Spinal cord (tissue), 10 donors: ENCODE data around the gene TOPORS. TPM values are rescaled to one million over a fixed set of nuclear protein-coding genes. Genes with fewer than 3 reads are reported as not detected.
A peak's percentile ranks its signal among the peaks of the same experiment; 100 is the strongest.
"Not testable (repeated sequence)": the region's sequence is repeated elsewhere in the genome, so short reads cannot be mapped to it uniquely, and the experiment has no call there.

Experiments used
- DNase-seq, 6 donors: peaks; one replicate each; pipeline versions ENCODE4 v3.0.0 to v3.0.0-alpha.2; 2013 to 2015; ENCODE audit warnings: low spot score in 6 of 6, low read depth in 4 of 6
- H3K27ac ChIP-seq: one replicate; pipeline ENCODE4 v1.5.1; 2013; ENCODE audit warnings: low read depth, low read length, control low read depth
- H3K27me3 ChIP-seq: one replicate; pipeline ENCODE4 v1.6.1; 2013; ENCODE audit warnings: low read length; ENCODE audit not compliant: control insufficient read depth, insufficient read depth
- H3K36me3 ChIP-seq: one replicate; pipeline ENCODE4 v1.6.1; 2013; ENCODE audit warnings: low read length; ENCODE audit not compliant: control insufficient read depth, insufficient read depth
- H3K4me1 ChIP-seq: one replicate; pipeline ENCODE4 v1.6.1; 2013; ENCODE audit warnings: low read length; ENCODE audit not compliant: control insufficient read depth, insufficient read depth
- H3K4me3 ChIP-seq: one replicate; pipeline ENCODE4 v1.5.1; 2013; ENCODE audit warnings: low read depth, low read length, control low read depth
- H3K9me3 ChIP-seq: one replicate; pipeline ENCODE4 v1.6.1; 2013; ENCODE audit warnings: low read length; ENCODE audit not compliant: control insufficient read depth, insufficient read depth
- whole genome bisulfite sequencing: methylation state at CpG from one replicate; pipeline ENCODE4 v1.1.5; 2013; ENCODE audit warnings: missing lambda C conversion rate; ENCODE audit not compliant: insufficient coverage; 5-methylcytosine and 5-hydroxymethylcytosine counted together
- polyA plus RNA-seq, 2 donors: library from polyadenylated mRNA; unstranded; fragments of 120-200 nt; gene quantifications; one replicate each; pipeline ENCODE4 v1.2.1, GENCODE V29; 2013; ENCODE audit not compliant: insufficient read length in 2 of 2
- total RNA-seq, 2 donors: library from RNA; depleted of rRNA in 1 of 2; stranded (reverse); fragments of 120-200 nt in 1 of 2; fragments of >200 nt in 1 of 2; gene quantifications; one replicate each; pipeline versions ENCODE4 v1.2.3 to v1.2.4, GENCODE V29; 2013 to 2014
- donor health status: healthy.

TOPORS gene
- total and polyA plus RNA-seq, 4 donors, result 17.1 to 42.3 (median 26.6) TPM

DNA sequence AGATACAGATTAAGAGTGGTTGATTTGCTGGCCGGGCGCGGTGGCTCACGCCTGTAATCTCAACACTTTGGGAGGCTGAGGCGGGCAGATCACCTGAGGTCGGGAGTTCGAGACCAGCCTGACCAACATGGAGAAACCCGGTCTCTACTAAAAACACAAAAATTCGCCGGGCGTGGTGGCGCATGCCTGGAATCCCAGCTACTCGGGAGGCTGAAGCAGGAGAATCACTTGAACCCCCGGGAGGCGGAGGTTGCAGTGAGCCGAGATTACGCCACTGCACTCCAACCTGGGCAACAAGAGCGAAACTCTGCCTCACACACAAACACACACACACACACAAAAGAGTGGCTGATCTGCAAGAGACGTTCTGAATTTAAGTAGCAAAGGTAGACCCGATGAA lies 4.2 kb downstream of the TOPORS start:
- 100% methylated on average over 14 of the region's 20 CpGs for WGBS

DNA sequence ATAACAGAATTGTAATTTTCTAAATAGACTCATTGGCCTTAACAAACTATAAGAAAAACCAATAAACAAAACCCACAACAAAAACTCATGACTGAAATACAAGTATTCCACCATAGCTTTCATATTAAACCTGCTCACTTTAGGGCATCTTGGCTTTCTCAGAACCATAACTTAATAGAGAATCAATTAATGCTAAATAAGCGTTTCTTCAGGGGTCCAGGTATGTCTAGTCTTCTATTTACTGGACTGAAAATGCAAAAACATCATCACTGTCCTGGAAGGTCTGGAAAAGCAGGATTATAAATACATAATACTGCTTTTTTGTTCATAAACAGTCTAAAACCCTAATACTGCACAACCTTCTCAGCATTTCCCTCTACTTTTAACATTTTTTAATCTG lies 6.5 kb downstream of the TOPORS start:
- H3K4me1 ChIP-seq, result peaks cover 6% of the 10 kb centered on the region
- H3K36me3 ChIP-seq, result peaks cover 5% of the 10 kb centered on the region
- H3K27me3 ChIP-seq, result no peaks in the 10 kb centered on the region
- no peak overlapping the region for H3K4me3 ChIP-seq
- H3K27ac ChIP-seq, result no peak overlapping the region
- H3K9me3 ChIP-seq, result no peaks in the 10 kb centered on the region
- no peak for DNase-seq
- WGBS, result no CpG with 5 or more reads among the region's 1 CpG

More for the DNA sequence above, 4.2 kb downstream of the TOPORS start:
- not testable (repeated sequence) for H3K4me1 ChIP-seq, H3K36me3 ChIP-seq, H3K9me3 ChIP-seq, DNase-seq, H3K27me3 ChIP-seq, H3K4me3 ChIP-seq, H3K27ac ChIP-seq

DNA sequence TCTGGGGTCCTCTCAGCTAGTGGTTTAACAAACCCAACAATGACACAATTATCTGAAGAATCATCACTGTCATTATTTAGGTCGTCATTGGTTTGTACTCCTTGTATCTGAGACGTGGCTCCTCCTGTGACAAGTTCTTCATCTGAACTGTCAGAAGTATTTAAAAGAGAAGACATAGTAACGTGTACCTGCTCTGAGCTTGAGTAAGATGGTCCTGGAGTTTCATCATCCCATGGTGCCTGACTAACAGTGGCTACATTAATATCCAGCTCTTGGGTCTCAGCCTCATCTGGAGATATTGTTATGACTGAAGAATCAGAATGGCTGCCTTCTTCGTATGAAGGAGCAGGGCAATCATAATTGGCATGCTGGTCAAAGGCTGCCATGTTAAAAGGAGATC lies 9.3 kb downstream of the TOPORS start:
- peaks cover 10% of the 10 kb centered on the region for H3K36me3 ChIP-seq
- H3K4me3 ChIP-seq, result no peak overlapping the region
- no peak for DNase-seq
- 89% methylated on average over 2 of the region's 4 CpGs for WGBS
- H3K9me3 ChIP-seq, result no peaks in the 10 kb centered on the region
- no peak overlapping the region for H3K27ac ChIP-seq
- H3K27me3 ChIP-seq, result no peaks in the 10 kb centered on the region
- peaks cover 2% of the 10 kb centered on the region for H3K4me1 ChIP-seq

DNA sequence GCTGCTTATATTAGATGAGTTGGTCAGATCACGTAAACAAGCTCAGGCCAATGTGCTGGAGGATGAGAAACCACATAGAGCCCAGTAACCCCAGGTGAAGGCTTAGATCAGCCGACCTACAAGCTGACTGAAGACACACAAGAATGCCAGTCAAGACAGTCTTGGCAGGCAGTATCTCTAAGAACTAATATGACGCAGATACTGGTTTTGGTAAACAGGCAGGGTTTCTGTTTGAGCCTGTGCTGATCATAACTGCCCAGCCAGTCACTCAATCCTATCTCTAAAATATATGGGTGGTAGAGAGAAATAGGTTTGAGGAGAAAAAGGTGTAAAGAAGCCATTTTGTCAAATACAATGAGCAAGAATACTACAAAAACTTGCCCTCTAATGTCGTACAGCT lies 18.6 kb downstream of the TOPORS start:
- no peak for DNase-seq
- Histone ChIP-seq H3K36me3 (no peaks in the 10 kb centered on the region), H3K27me3 (no peaks in the 10 kb centered on the region), H3K4me1 (no peaks in the 10 kb centered on the region), H3K9me3 (no peaks in the 10 kb centered on the region), H3K4me3 (no peak overlapping the region), H3K27ac (no peak overlapping the region)
- 91% methylated on average over 3 of the region's 4 CpGs for WGBS

DNA sequence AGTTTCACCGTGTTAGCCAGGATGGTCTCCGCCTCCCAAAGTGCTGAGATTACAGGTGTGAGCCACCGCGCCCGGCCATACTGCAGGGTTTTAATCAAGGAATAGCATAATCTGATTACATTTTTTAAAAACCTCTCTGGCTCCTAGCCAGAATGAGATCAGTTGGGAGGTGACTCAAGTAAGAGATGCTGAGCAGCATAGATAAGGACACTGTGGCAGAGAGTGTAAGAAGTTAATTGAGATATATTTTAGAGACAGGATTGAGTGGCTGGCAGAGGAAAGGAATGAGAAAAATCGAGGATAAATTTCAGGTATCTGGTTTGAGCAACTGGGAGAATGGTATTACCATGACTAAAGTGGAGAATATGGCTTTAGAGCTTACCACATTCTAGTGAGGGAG lies 19.1 kb downstream of the TOPORS start:
- Histone ChIP-seq H3K27me3 (no peaks in the 10 kb centered on the region), H3K36me3 (no peaks in the 10 kb centered on the region), H3K4me1 (no peaks in the 10 kb centered on the region), H3K27ac (no peak overlapping the region), H3K9me3 (no peaks in the 10 kb centered on the region), H3K4me3 (no peak overlapping the region)
- DNase-seq, result no peak
- WGBS, result 97% methylated on average over 2 of the region's 6 CpGs

DNA sequence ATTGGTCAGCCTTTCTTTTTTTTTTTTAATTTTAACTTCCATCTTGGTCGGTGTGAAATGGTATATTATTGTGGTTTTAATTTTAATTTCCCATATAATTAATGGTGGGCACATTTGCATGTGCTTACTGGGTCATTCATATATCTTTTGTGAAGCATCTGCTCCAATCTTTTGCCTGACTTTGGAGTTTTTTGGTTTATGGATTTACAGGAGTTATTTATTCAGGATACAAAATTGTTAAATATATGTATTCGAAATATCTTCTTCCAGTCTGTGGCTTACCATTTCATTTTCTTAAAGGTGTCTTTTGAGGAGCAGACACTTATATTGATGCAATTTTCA lies 25.7 kb downstream of the TOPORS start:
- WGBS, result no CpG with 5 or more reads among the region's 2 CpGs
- DNase-seq, result no peak
- H3K4me3 ChIP-seq, result peak overlapping the region; percentile 74

DNA sequence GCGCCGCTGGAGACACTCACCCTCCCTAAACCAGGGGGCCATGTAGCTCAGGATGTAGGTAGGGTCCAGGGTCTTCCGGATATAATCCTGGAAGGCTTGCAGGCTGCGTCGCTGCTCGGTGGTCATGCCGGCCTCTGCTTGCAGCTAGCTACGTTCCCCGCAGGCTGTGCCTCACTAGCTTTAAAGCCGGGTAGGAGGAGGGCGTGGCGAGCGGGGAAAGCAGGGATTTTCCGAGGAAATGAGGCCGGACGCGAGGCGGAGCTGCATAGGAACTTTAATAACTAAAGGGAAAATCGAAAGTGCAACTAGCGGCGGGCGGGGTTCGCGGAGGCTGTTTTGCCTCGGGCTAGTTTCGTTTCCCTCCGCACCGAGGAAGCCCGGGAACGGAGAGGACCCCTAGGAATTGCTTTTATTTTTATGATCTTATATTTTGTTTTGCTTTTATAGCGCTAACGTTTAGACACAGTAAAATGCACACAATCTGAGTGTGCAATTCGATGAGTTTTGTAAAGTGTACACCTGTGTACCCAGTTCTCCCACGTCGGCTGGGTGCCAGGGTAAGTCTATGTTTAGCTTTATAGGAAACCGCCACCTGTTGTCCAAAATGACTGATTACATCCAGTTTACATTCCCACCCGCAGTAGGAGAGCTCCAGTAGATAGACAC lies 26.2 kb downstream of the TOPORS start, which contains the start of gene RIGI:
RIGI (minus strand) TSS at position 156 of the 666 bp plus-strand sequence; CDS start at position 126, 30 bp downstream.
- Histone ChIP-seq H3K4me3 (peak within 1 kb of the TSS; percentile 74), H3K27me3 (no peaks in the 10 kb centered on the region), H3K27ac (peak within 1 kb of the TSS; percentile 90), H3K36me3 (no peaks in the 10 kb centered on the region), H3K4me1 (peaks cover 9% of the 10 kb centered on the region), H3K9me3 (no peaks in the 10 kb centered on the region)
- DNase-seq, result peak; percentile 36 to 93 (median 60)
- 0% methylated on average over 23 of the region's 37 CpGs for WGBS

More for the DNA sequence above, 25.7 kb downstream of the TOPORS start:
- Histone ChIP-seq H3K27ac (peak overlapping the region; percentile 90), H3K9me3 (no peaks in the 10 kb centered on the region), H3K27me3 (no peaks in the 10 kb centered on the region), H3K36me3 (no peaks in the 10 kb centered on the region), H3K4me1 (peaks cover 9% of the 10 kb centered on the region)

DNA sequence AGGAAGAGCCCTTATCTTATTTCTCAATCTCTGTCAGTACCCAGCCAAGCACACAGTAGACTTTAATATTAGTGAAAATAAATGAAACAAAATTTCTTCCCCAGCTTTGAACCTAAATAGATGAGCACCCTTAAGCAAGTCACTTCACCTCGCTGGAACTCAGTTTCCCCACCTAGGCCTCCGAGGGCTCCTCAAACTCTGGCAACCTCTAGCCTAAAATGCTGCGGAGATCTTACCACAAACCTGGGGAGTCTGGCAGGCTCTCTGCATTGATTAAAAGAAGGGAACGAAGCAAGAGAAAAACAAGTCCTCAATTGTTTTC lies 26.7 kb downstream of the TOPORS start:
- Histone ChIP-seq H3K9me3 (no peaks in the 10 kb centered on the region), H3K4me1 (peaks cover 9% of the 10 kb centered on the region), H3K4me3 (peak overlapping the region; percentile 74), H3K27me3 (no peaks in the 10 kb centered on the region), H3K36me3 (no peaks in the 10 kb centered on the region), H3K27ac (peak overlapping the region; percentile 90)
- WGBS, result 27% methylated on average over 2 of the region's 4 CpGs
- no peak for DNase-seq

DNA sequence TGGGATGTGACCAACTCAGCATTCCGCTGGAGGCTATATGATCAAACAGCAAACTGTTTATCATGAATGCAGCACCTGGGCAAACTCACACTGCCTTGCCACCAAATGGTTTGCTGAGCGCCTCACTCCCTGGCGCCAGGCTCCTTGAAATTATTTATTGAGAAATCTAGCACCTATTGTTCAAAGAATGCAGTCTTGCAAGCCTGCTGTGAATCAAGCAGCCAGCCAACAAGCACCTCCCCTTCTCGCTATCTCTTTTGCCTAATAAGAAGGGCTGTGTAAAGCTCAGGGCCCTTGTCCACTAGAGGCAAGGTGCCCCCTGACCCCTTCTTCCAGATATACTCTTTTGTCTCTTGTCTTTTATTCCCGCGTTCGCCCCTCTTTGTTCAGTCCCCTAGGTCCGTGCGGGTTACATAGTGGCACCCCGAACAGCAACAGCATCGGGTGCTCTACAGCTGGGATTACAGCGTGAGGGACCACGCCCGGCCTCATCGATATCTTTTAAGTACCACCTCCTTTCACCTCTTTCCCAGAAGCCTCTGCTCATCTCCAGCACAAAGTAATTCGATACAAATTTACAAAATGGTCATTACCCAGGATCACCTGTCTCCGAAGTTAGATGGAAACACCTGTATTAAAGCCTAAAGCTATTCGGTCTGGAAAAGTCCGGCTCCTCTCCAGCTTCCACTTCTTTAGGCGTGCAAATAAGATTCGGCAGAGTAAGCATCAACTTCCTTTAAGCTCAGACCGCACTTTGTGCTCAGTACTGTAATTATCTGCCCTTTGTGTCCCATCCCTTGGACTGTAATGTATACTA lies 27.3 kb downstream of the TOPORS start:
- H3K27ac ChIP-seq, result peak overlapping the region; percentile 90
- DNase-seq, result peak in 3 of 6 donors; percentile 15 to 25 (median 17)
- H3K4me1 ChIP-seq, result peaks cover 9% of the 10 kb centered on the region
- H3K36me3 ChIP-seq, result no peaks in the 10 kb centered on the region
- H3K9me3 ChIP-seq, result no peaks in the 10 kb centered on the region
- peak overlapping the region; percentile 74 for H3K4me3 ChIP-seq
- no peaks in the 10 kb centered on the region for H3K27me3 ChIP-seq
- 64% methylated on average over 16 of the region's 22 CpGs for WGBS

DNA sequence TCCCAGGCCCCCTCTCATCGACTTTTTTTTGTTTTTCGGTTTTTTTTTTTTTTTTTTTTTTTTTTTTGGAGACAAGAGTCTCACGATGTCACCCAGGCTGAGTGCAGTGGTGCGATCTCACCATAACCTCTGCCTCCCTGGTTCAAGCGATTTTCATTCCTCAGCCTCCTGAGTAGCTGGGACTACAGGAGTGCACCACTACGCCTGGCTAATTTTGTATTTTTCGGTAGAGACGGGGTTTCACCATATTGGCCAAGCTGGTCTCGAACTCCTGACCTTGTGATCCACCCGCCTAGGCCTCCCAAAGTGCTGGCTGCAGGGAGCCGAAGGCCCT lies 27.9 kb downstream of the TOPORS start:
- H3K4me3 ChIP-seq, H3K27ac ChIP-seq, H3K4me1 ChIP-seq, H3K27me3 ChIP-seq, H3K36me3 ChIP-seq, DNase-seq, H3K9me3 ChIP-seq: not testable (repeated sequence)
- 94% methylated on average over 9 of the region's 11 CpGs for WGBS
